ENCODE data around the gene LPGAT1.

DNA sequence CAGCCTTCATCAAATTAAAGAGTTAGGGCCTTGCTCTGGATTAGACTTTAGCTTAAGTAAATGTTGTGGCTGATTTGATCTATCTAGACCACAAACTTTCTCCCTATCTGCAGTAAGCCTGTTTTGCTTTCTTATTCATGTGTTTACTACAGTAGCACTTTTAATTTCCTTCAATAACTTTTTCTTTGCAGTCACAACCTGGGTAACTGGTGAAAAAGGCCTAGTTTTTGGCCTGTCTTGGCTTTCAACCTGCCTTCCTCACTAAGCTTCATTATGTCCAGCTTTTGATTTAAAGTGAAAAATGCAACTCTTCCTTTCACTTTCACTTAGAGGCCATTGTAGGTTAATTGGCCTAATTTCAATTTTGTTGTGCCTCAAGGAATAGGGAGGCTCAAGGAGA is 12.5 kb upstream of the LPGAT1 start:
- no peak for TF ChIP-seq CTCF (IDR thresholded peaks at IDR 0.05)
- no peak for TF ChIP-seq POLR2A (IDR thresholded peaks at IDR 0.05)
